ENCODE measurements around the gene RHD.
A peak's percentile ranks its signal among the peaks of the same experiment; 100 is the strongest.
"Not testable (repeated sequence)": the region's sequence is repeated elsewhere in the genome, so short reads cannot be mapped to it uniquely, and the experiment has no call there.

The RHD gene

DNA sequence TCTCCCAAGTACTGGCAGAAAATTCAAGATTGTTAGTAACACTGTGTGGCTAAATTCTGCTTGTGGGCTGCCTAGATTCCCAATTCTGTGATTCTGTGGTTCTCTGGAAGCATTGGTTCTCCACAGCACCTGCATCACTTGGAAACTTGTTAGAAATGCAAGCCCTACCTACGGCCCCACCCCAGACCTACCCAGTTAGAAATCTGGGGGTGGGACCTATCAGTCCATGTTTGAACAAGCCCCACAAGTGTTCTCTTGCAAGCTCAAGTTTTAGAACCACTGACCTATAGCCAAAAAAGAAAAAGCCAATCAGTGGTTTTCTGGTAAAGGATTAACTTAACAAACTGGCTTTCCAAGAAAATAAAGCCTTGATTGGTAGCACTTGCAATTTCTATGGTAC, 35.9 kb downstream of the RHD start:
- DNase-seq; H3K9me3 ChIP-seq (ENCODE audit: control extremely low read depth in 1 of 5, control insufficient read depth in 4 of 5, insufficient read depth in 2 of 5, low read depth in 1 of 5, low read length in 4 of 5); POLR2A ChIA-PET; H3K4me3 ChIP-seq (ENCODE audit: control insufficient read depth in 1 of 7, extremely low read depth in 1 of 7, insufficient read depth in 4 of 7, low read depth in 2 of 7, low read length in 6 of 7); H3K27ac ChIP-seq (ENCODE audit: insufficient read depth in 1 of 2, low read depth in 1 of 2, low read length in 2 of 2, poor library complexity in 1 of 2, severe bottlenecking in 2 of 2); H3K27me3 ChIP-seq (replicated peaks in 2 of 5; ENCODE audit: control insufficient read depth in 4 of 5, insufficient read depth in 5 of 5, low read length in 4 of 5); H3K36me3 ChIP-seq (ENCODE audit: control insufficient read depth in 4 of 4, insufficient read depth in 4 of 4, low read length in 3 of 4); H3K4me1 ChIP-seq (ENCODE audit: control extremely low read depth in 1 of 4, control insufficient read depth in 4 of 4, insufficient read depth in 4 of 4, low read length in 3 of 4); CTCF ChIA-PET: not testable (repeated sequence)
- WGBS (ENCODE audit: insufficient coverage): no CpG with 5 or more reads among the region's 1 CpG

GRCh38 chr1:25309085-25309484, 36.8 kb downstream of the RHD start:
- 100% methylated on average over 1 of the region's 1 CpG for WGBS (ENCODE audit: insufficient coverage)
- DNase-seq; H3K27ac ChIP-seq (ENCODE audit: insufficient read depth in 1 of 2, low read depth in 1 of 2, low read length in 2 of 2, poor library complexity in 1 of 2, severe bottlenecking in 2 of 2); H3K4me3 ChIP-seq (ENCODE audit: control insufficient read depth in 1 of 7, extremely low read depth in 1 of 7, insufficient read depth in 4 of 7, low read depth in 2 of 7, low read length in 6 of 7); CTCF ChIA-PET; H3K9me3 ChIP-seq (ENCODE audit: control extremely low read depth in 1 of 5, control insufficient read depth in 4 of 5, insufficient read depth in 2 of 5, low read depth in 1 of 5, low read length in 4 of 5); H3K4me1 ChIP-seq (ENCODE audit: control extremely low read depth in 1 of 4, control insufficient read depth in 4 of 4, insufficient read depth in 4 of 4, low read length in 3 of 4); H3K36me3 ChIP-seq (ENCODE audit: control insufficient read depth in 4 of 4, insufficient read depth in 4 of 4, low read length in 3 of 4); POLR2A ChIA-PET; H3K27me3 ChIP-seq (replicated peaks in 2 of 5; ENCODE audit: control insufficient read depth in 4 of 5, insufficient read depth in 5 of 5, low read length in 4 of 5): not testable (repeated sequence)

- POLR2A ChIA-PET; H3K9me3 ChIP-seq (ENCODE audit: control extremely low read depth in 1 of 5, control insufficient read depth in 4 of 5, insufficient read depth in 2 of 5, low read depth in 1 of 5, low read length in 4 of 5); H3K36me3 ChIP-seq (ENCODE audit: control insufficient read depth in 4 of 4, insufficient read depth in 4 of 4, low read length in 3 of 4); H3K4me1 ChIP-seq (ENCODE audit: control extremely low read depth in 1 of 4, control insufficient read depth in 4 of 4, insufficient read depth in 4 of 4, low read length in 3 of 4); H3K27me3 ChIP-seq (replicated peaks in 2 of 5; ENCODE audit: control insufficient read depth in 4 of 5, insufficient read depth in 5 of 5, low read length in 4 of 5); CTCF ChIA-PET; DNase-seq; H3K4me3 ChIP-seq (ENCODE audit: control insufficient read depth in 1 of 7, extremely low read depth in 1 of 7, insufficient read depth in 4 of 7, low read depth in 2 of 7, low read length in 6 of 7); H3K27ac ChIP-seq (ENCODE audit: insufficient read depth in 1 of 2, low read depth in 1 of 2, low read length in 2 of 2, poor library complexity in 1 of 2, severe bottlenecking in 2 of 2): not testable (repeated sequence)
- no CpG with 5 or more reads among the region's 1 CpG for WGBS (ENCODE audit: insufficient coverage)
Measured at GRCh38 chr1:25309486-25309885, 37.2 kb downstream of the RHD start.

GRCh38 chr1:25312806-25313470, 40.6 kb downstream of the RHD start:
- POLR2A ChIA-PET; H3K27ac ChIP-seq (ENCODE audit: insufficient read depth in 1 of 2, low read depth in 1 of 2, low read length in 2 of 2, poor library complexity in 1 of 2, severe bottlenecking in 2 of 2); H3K36me3 ChIP-seq (ENCODE audit: control insufficient read depth in 4 of 4, insufficient read depth in 4 of 4, low read length in 3 of 4); H3K9me3 ChIP-seq (ENCODE audit: control extremely low read depth in 1 of 5, control insufficient read depth in 4 of 5, insufficient read depth in 2 of 5, low read depth in 1 of 5, low read length in 4 of 5); H3K27me3 ChIP-seq (replicated peaks in 2 of 5; ENCODE audit: control insufficient read depth in 4 of 5, insufficient read depth in 5 of 5, low read length in 4 of 5); H3K4me1 ChIP-seq (ENCODE audit: control extremely low read depth in 1 of 4, control insufficient read depth in 4 of 4, insufficient read depth in 4 of 4, low read length in 3 of 4); CTCF ChIA-PET; H3K4me3 ChIP-seq (ENCODE audit: control insufficient read depth in 1 of 7, extremely low read depth in 1 of 7, insufficient read depth in 4 of 7, low read depth in 2 of 7, low read length in 6 of 7): not testable (repeated sequence)
- DNase-seq: peak in 1 of 3 donors; percentile 24

DNA sequence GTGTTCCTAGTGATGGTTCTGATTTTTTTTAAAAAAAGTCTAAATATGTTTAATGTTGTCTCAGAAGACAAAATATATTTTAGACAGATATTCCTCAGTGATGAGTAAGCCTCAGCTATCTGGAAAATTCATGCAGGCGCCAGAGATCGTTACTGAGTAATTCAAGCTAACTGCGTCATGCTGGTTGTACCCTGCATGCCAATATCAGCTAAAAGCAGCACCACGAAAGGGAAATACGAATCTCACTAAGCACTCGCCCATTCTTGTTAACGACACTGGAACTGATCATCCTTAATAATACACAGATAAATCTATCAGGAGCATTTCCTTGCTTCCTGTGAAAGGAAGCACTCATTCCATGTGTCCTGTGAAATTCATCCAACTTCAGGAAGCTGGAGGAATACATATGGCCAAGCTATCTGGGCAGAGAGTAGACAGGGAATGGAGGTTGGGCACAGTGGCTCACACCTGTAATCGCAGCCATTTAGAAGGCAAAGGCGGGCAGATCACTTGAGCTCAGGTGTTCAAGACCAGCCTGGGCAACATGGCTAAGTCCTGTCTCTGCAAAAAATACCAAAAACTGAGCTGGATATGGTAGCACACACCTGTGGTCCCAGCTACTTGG, 48.1 kb downstream of the RHD start:
- H3K36me3 ChIP-seq (ENCODE audit: control insufficient read depth in 4 of 4, insufficient read depth in 4 of 4, low read length in 3 of 4); H3K27me3 ChIP-seq (replicated peaks in 2 of 5; ENCODE audit: control insufficient read depth in 4 of 5, insufficient read depth in 5 of 5, low read length in 4 of 5); H3K9me3 ChIP-seq (ENCODE audit: control extremely low read depth in 1 of 5, control insufficient read depth in 4 of 5, insufficient read depth in 2 of 5, low read depth in 1 of 5, low read length in 4 of 5); H3K27ac ChIP-seq (ENCODE audit: insufficient read depth in 1 of 2, low read depth in 1 of 2, low read length in 2 of 2, poor library complexity in 1 of 2, severe bottlenecking in 2 of 2); POLR2A ChIA-PET; CTCF ChIA-PET; H3K4me3 ChIP-seq (ENCODE audit: control insufficient read depth in 1 of 7, extremely low read depth in 1 of 7, insufficient read depth in 4 of 7, low read depth in 2 of 7, low read length in 6 of 7); H3K4me1 ChIP-seq (ENCODE audit: control extremely low read depth in 1 of 4, control insufficient read depth in 4 of 4, insufficient read depth in 4 of 4, low read length in 3 of 4): not testable (repeated sequence)
- 100% methylated on average over 4 of the region's 9 CpGs for WGBS (ENCODE audit: insufficient coverage)
- peak in 1 of 3 donors; percentile 13 for DNase-seq

DNA sequence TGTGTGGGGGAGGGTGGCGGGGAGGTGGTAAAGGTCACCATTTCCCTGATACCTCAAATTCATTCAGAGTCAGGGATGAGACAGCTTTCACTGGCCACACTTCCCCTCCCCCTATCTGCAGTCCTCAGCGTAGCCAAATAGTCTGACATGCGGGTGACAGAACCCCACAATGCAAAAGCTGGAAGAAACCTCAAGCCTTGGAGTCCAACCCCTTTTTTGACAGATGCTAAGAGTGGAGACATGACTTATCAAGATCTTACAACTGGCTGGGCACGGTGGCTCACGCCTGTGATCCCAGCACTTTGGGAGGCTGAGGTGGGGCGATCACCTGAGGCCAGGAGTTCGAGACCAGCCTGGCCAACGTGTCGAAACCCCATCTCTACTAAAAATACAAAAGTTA, 49.8 kb downstream of the RHD start:
- H3K4me3 ChIP-seq (ENCODE audit: control insufficient read depth in 1 of 7, extremely low read depth in 1 of 7, insufficient read depth in 4 of 7, low read depth in 2 of 7, low read length in 6 of 7); H3K9me3 ChIP-seq (ENCODE audit: control extremely low read depth in 1 of 5, control insufficient read depth in 4 of 5, insufficient read depth in 2 of 5, low read depth in 1 of 5, low read length in 4 of 5); CTCF ChIA-PET; H3K27ac ChIP-seq (ENCODE audit: insufficient read depth in 1 of 2, low read depth in 1 of 2, low read length in 2 of 2, poor library complexity in 1 of 2, severe bottlenecking in 2 of 2); H3K27me3 ChIP-seq (replicated peaks in 2 of 5; ENCODE audit: control insufficient read depth in 4 of 5, insufficient read depth in 5 of 5, low read length in 4 of 5); H3K4me1 ChIP-seq (ENCODE audit: control extremely low read depth in 1 of 4, control insufficient read depth in 4 of 4, insufficient read depth in 4 of 4, low read length in 3 of 4); POLR2A ChIA-PET; H3K36me3 ChIP-seq (ENCODE audit: control insufficient read depth in 4 of 4, insufficient read depth in 4 of 4, low read length in 3 of 4): not testable (repeated sequence)
- DNase-seq: peak in 1 of 3 donors; percentile 13
- 95% methylated on average over 7 of the region's 9 CpGs for WGBS (ENCODE audit: insufficient coverage)

DNA sequence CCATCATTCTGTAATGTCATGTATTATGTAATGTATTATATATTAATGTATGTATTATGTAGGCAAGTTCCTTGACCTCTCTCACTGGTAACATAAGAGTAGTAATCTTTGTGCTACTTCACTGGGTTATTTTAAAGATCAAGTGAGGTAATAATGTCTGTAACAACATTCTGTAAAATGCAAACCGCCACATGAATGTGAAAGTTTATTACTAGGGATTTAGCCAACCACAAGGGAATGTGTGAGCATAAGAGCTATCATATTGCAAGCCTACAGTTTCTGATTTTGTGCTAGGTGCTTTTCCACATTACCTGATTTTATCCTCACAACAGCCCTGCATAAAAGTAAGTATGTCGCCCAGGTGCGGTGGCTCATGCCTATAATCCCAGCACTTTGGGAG, 52.1 kb downstream of the RHD start:
- POLR2A ChIA-PET: not testable (repeated sequence)

More for the DNA sequence above, 52.1 kb downstream of the RHD start:
- H3K9me3 ChIP-seq (ENCODE audit: control extremely low read depth in 1 of 5, control insufficient read depth in 4 of 5, insufficient read depth in 2 of 5, low read depth in 1 of 5, low read length in 4 of 5); DNase-seq; H3K4me3 ChIP-seq (ENCODE audit: control insufficient read depth in 1 of 7, extremely low read depth in 1 of 7, insufficient read depth in 4 of 7, low read depth in 2 of 7, low read length in 6 of 7); H3K36me3 ChIP-seq (ENCODE audit: control insufficient read depth in 4 of 4, insufficient read depth in 4 of 4, low read length in 3 of 4); H3K4me1 ChIP-seq (ENCODE audit: control extremely low read depth in 1 of 4, control insufficient read depth in 4 of 4, insufficient read depth in 4 of 4, low read length in 3 of 4); H3K27me3 ChIP-seq (replicated peaks in 2 of 5; ENCODE audit: control insufficient read depth in 4 of 5, insufficient read depth in 5 of 5, low read length in 4 of 5); CTCF ChIA-PET; H3K27ac ChIP-seq (ENCODE audit: insufficient read depth in 1 of 2, low read depth in 1 of 2, low read length in 2 of 2, poor library complexity in 1 of 2, severe bottlenecking in 2 of 2): not testable (repeated sequence)
- no CpG with 5 or more reads among the region's 3 CpGs for whole genome bisulfite sequencing (ENCODE audit: insufficient coverage)

Measured in common myeloid progenitor, CD34-positive (primary cell).